Upper lobe of right lung (tissue), 1 donor: ENCODE results near the gene ZPLD1. TPM values are rescaled to one million over a fixed set of nuclear protein-coding genes. Genes with fewer than 3 reads are reported as not detected.
A peak's percentile ranks its signal among the peaks of the same experiment; 100 is the strongest.

ENCODE experiments used
- ATAC-seq: fragments of 200-7000 bp; cut with Tn5 transposase; one replicate; pipeline ENCODE4 v1.9.1; 2020; ENCODE audit warnings: mild to moderate bottlenecking, moderate library complexity
- DNase-seq: peaks from one replicate; pipeline ENCODE4 v3.0.0-alpha.2; 2020
- H3K27ac ChIP-seq: fragments of 200-600 bp; one replicate; pipeline ENCODE4 v1.8.0; 2022
- H3K27me3 ChIP-seq: fragments of 200-600 bp; one replicate; pipeline ENCODE4 v1.8.0; 2022; ENCODE audit warnings: mild to moderate bottlenecking
- H3K36me3 ChIP-seq: fragments of 200-600 bp; one replicate; pipeline ENCODE4 v1.8.0; 2022
- H3K4me1 ChIP-seq: fragments of 200-600 bp; one replicate; pipeline ENCODE4 v1.8.0; 2022
- H3K4me3 ChIP-seq: fragments of 200-600 bp; one replicate; pipeline ENCODE4 v1.8.0; 2022; ENCODE audit warnings: mild to moderate bottlenecking
- H3K9me3 ChIP-seq: fragments of 200-600 bp; one replicate; pipeline ENCODE4 v1.8.0; 2022
- CTCF ChIP-seq: fragments of 200-600 bp; IDR thresholded peaks from one replicate; pipeline ENCODE4 v1.8.0; 2022; ENCODE audit warnings: antibody characterized with exemption
- intact Hi-C: fragments of 100-400 bp; cut with DNase I; formaldehyde crosslinking; loops from one replicate; pipeline ENCODE4 v1.11.0; 2022
- total RNA-seq: library from RNA; stranded (reverse); fragmentation: NEBNext Ultra II Directional; extraction: Animal tissue kit (Norgen Biotek cat#: 25700); gene quantifications from one replicate; pipeline ENCODE4 v1.2.1, GENCODE V29; 2021
- donor health status: DM: no; HTN: yes; CAD: no; lungs with severe emphysema.

ZPLD1 gene
- total RNA-seq, 1 donor from 2014 or later: not detected

GRCh38 chr3:102398666-102399065 lies 36.1 kb upstream of the ZPLD1 start:
- Histone ChIP-seq H3K4me1 (no peaks in the 10 kb centered on the region), H3K27ac (no peak overlapping the region), H3K4me3 (no peak overlapping the region), H3K36me3 (no peaks in the 10 kb centered on the region), H3K27me3 (no peaks in the 10 kb centered on the region), H3K9me3 (no peaks in the 10 kb centered on the region)
- TF ChIP-seq CTCF: no peak
- no peak for DNase-seq
- ATAC-seq: no peak
- intact Hi-C loops: no loop called here

- Histone ChIP-seq H3K4me1 (no peaks in the 10 kb centered on the region), H3K4me3 (no peak overlapping the region), H3K27ac (no peak overlapping the region), H3K9me3 (no peaks in the 10 kb centered on the region), H3K36me3 (no peaks in the 10 kb centered on the region), H3K27me3 (no peaks in the 10 kb centered on the region)
- intact Hi-C loops: no loop called here
- no peak for ATAC-seq
- no peak for DNase-seq
- no peak for TF ChIP-seq CTCF
These were observed 34.7 kb upstream of the ZPLD1 start for GRCh38 chr3:102400142-102400541.

- ATAC-seq (no peak), DNase-seq (no peak)
- no peaks in the 10 kb centered on the region for H3K4me1 ChIP-seq
- no peak for TF ChIP-seq CTCF
- intact Hi-C loops: no loop called here
- H3K27ac ChIP-seq: no peak overlapping the region
- H3K27me3 ChIP-seq: no peaks in the 10 kb centered on the region
- no peaks in the 10 kb centered on the region for H3K9me3 ChIP-seq
- no peaks in the 10 kb centered on the region for H3K36me3 ChIP-seq
- no peak overlapping the region for H3K4me3 ChIP-seq
These were observed 34.0 kb upstream of the ZPLD1 start for GRCh38 chr3:102400766-102401165.

GRCh38 chr3:102410616-102411015 lies 24.2 kb upstream of the ZPLD1 start:
- Histone ChIP-seq H3K4me3 (no peak overlapping the region), H3K27ac (no peak overlapping the region), H3K36me3 (no peaks in the 10 kb centered on the region), H3K27me3 (no peaks in the 10 kb centered on the region), H3K4me1 (no peaks in the 10 kb centered on the region), H3K9me3 (no peaks in the 10 kb centered on the region)
- ATAC-seq: no peak
- intact Hi-C loops: no loop called here
- DNase-seq: no peak
- TF ChIP-seq CTCF: no peak

- H3K9me3 ChIP-seq: no peaks in the 10 kb centered on the region
These were observed 19.3 kb upstream of the ZPLD1 start for GRCh38 chr3:102415553-102415952.

More at GRCh38 chr3:102415553-102415952, 19.3 kb upstream of the ZPLD1 start:
- no peak overlapping the region for H3K27ac ChIP-seq
- H3K4me3 ChIP-seq: peak overlapping the region; percentile 18
- ATAC-seq (no peak), DNase-seq (no peak)
- intact Hi-C loops: no loop called here
- no peak for TF ChIP-seq CTCF
- H3K4me1 ChIP-seq: no peaks in the 10 kb centered on the region
- H3K36me3 ChIP-seq: no peaks in the 10 kb centered on the region
- H3K27me3 ChIP-seq: no peaks in the 10 kb centered on the region
